HUDEP-2 (cell line): ENCODE results near the gene CSRP3.
"Not testable (repeated sequence)": the region's sequence is repeated elsewhere in the genome, so short reads cannot be mapped to it uniquely, and the experiment has no call there.

ENCODE experiments used
- DNase-seq, 76 experiments: peaks; one replicate each; lab custom pipeline; 2025; ENCODE audit not compliant: unreplicated experiment in 76 of 76; lab: John Stamatoyannopoulos, UW

Gene CSRP3

GRCh38 chr11:19136884-19137283, 64.9 kb downstream of the CSRP3 start:
- DNase-seq = not testable (repeated sequence)

GRCh38 chr11:19134004-19134403, 67.8 kb downstream of the CSRP3 start:
- DNase-seq = no peak
